K562 (cell line): Measurements from ENCODE around the gene GREB1.

Experiments
- RBBP5 ChIP-seq: fragments of 200-600 bp; sonication (generic); IDR thresholded peaks from 2 replicates; pipeline ENCODE4 v1.6.1; 2012; ENCODE audit warnings: borderline replicate concordance, mild to moderate bottlenecking, low read length, control low read depth, inconsistent platforms; ENCODE audit not compliant: insufficient read depth, poor library complexity, severe bottlenecking
- TEAD4 ChIP-seq, 2 experiments: sonication (generic) in 1 of 2; formaldehyde crosslinking in 1 of 2; IDR thresholded peaks; 2 replicates each; pipeline versions ENCODE4 v1.6.1 to v1.8.0; 2012 to 2022; ENCODE audit warnings: borderline replicate concordance in 1 of 2, inconsistent platforms in 1 of 2, low read length in 1 of 2, mild to moderate bottlenecking in 1 of 2, missing genetic modification reagents in 1 of 2

DNA sequence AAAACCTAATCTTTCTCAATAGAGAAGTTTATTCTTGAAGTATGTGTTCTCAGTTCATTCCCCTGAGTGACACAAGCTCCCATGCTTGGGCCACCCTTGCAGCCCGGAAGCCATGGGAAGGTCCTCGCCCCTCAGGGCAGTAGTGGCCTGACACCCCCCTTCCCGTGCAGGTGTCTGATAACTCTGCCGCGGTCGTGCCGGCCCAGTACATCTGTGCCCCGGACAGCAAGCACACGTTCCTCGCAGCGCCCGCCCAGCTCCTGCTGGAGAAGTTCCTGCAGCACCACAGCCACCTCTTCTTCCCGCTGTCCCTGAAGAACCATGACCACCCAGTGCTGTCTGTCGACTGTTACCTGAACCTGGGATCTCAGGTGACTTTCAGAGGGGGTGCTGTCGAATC is 103.7 kb downstream of the GREB1 start:
- TF ChIP-seq RBBP5 = no peak
- TF ChIP-seq TEAD4 (IDR thresholded peaks at IDR 0.05; ENCODE audit: low read length) = no peak
- no peak for TF ChIP-seq TEAD4 (CRISPR knock-in tag; IDR thresholded peaks at IDR 0.05; ENCODE audit: borderline replicate concordance)
